ENCODE results near the gene CNTLN.
"Not testable (repeated sequence)": the region's sequence is repeated elsewhere in the genome, so short reads cannot be mapped to it uniquely, and the experiment has no call there.

Gene CNTLN

DNA sequence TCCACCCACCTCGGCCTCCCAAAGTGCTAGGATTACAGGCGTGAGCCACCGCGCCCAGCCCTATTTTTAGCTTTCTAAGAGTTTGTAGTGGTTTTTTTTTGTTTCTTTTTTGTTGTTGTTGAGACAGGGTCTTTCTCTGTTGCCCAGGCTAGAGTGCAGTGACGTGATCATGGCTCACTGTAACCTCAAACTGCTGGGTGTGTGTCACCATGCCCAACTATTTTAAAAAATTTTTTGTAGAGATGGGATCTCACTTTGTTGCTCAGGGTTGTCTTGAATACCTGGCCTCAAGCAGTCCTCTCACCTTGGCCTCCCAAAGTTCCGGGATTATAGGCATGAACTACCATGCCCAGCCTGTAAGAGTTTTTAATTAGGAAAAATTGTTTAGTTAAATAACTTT lies 298.7 kb downstream of the CNTLN start:
- no peak for DNase-seq

DNA sequence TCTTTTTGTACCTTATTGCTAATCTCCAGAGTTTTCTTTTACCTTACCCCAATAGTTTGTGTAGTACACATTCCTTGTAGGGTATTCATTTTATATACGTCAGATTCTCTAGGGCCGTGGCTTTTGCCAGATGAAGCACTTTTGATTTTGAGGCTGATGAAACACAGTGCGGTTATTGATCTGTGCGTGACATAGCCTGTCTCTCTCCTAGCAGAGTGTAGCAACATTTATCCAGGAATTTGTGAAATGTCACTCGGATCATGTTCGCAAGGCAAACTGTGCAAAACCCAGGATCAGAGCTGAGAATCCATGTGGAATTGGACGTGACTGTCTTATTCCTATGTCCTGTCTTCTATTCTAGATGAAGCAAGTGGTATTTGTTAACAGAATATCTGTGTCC lies 302.0 kb downstream of the CNTLN start:
- no peak for DNase-seq

DNA sequence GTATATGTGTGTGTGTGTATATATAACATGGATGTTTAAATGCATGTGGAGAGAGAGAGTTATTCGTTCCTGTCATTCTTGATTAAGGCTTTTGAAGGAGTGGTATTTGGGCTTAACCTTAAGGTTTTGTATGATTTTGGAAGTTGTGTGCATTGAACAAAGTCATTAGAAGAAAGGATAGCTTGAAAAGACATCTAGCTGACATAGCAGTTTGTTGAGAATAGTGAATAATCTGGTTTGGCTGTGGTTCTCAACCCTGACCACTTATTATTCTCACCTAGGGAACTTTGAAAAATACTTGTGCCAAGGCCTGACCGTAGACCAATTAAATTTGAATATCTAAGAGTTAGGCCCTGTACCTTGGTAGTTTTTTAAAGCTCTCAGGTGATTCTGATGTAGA lies 303.0 kb downstream of the CNTLN start:
- no peak for DNase-seq

DNA sequence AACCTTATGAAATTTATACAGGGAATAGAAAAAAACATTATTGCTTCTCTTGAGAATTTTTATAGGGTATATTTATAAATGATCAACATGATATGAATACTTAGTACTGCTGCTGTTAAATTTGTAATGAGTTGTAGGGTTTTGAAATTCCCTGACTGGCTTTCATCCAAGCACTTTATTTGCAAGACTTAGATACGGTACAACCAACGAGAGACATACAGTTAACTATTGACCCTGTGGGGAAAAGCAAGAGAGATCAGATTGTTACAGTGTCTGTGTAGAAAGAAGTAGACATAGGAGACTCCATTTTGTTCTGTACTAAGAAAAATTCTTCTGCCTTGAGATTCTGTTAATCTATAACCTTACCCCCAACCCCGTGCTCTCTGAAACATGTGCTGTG lies 310.3 kb downstream of the CNTLN start:
- not testable (repeated sequence) for DNase-seq

DNA sequence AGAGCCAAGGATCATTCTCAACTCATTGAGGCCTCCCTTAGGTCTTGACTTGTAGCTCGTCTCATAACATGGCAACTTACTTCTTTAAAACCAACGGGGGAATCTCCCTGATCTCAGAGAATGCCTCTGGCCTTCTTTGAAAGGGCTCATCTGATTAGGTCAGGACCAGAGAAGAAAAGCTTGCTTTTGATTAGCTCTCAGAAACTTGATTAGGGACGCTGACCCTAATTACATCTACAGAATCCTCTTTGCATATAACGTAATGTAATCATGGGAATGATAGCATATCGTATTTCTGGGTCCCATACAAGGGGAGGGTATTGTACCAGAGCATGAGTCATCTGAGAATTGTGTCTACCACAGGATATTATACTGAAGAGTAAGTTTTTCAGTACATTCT lies 318.9 kb downstream of the CNTLN start:
- DNase-seq = no peak

DNA sequence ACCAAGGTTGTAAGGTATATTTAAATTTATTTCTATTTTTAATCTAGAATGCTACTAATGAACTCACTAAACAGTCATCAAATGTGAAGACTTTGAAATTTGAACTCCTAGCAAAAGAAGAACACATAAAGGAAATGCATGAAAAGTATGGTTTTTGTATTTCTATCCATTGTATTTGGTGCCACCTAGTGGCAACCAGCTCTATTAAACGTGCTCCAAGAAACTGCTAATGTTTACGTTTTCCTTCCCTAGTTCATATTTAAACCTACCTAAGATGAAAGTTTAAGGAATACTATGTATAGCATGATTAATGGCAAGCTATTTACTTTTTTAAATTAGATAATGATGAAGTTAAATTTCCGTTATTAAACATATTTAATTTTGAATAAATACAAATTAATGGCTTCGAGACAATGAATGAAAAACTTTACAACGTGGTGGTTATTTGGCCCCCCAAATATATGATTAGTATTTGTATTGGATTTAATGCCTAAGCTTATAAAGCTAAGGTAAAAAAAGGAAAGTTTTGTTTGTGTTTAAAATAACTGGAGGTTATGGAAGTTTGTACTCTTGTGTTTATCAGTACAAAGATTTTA lies 328.1 kb downstream of the CNTLN start:
- no peak for DNase-seq

DNA sequence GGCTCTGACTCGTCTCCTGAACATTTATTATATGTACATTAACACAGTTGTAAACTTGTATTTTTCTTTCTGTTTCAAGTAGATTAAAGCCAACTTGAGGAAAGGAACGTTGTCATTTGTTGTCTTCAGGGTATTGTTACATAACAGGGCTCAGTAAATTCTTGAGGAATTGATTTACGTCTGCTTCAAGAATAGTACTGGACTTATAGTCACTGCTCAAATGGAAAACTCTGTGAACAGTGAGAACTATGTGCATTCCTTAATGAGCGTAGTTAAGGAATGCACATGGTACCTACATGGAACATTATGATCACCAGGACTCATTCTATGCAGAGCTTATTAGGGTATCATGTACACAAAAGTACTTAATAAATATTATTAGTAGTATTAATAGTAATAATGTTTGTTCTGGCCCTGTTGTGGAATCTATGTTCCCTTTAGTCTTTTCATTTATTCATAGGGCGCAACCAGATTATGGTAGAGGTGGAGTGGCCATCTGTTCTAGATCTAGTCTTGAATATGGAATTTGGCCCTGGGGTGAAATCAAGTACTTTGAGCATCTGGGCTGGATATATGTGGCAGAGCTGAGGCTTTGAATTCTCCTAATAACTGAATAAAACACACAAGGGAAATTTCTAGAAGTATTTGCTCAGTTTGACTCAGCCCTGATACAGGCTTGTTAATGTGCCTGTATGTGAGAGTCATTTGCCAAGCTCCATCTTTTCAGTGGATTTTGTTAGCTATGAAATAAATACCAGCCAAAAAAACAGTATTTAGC lies 335.4 kb downstream of the CNTLN start:
- DNase-seq = no peak

DNA sequence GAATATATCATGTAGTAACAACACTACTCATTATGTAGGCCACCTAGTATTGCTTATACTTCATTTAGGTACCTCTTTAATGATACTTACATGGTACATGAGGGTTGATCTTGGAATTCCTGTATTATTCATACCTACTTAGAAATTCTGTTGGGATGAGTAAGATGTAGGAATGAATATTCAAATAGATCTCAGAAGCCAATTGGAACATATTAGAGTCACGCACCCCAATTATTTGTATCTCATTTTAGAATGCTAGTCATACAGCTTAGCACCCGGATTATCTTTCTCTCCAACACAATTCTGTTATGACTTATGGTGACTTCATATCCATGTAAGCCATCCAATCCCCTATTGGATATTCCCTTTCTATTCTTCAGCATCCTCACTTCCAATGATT lies 337.3 kb downstream of the CNTLN start:
- no peak for DNase-seq

DNA sequence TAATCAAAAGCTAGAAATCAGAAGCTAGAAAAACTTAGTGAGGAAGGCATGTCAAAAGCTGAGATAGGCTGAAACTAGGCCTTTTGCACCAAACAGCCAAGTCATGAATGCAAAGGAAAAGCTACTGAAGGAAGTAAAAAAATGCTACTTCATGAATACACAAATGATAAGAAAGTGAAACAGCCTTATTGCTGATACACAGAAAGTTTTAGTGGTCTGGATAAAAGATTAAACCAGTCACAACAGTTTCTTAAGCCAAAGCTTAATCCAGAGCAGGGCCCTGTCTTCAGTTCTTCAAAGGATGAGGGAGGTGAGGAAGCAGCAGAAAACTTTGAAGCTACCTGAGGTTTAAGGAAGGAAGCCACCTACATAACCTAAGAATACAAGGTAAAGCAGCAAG lies 341.6 kb downstream of the CNTLN start:
- no peak for DNase-seq

DNA sequence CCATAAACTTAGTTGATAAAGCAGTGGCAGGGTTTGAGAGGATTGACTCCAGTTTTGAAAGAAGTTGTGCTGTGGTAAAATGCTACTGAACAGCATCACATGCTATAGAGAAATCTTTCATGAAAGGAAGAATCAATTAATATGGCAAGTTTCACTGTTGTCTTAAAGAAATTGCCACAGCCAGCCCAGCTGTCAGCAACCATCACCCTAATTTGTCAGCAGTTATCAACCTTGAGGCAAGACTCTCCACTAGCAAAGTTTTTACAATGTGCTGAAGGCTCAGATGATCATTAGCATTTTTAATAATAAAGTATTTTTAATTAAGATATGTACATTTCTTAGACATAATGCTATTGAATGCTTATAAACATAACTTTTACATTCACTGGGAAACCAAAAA lies 343.0 kb downstream of the CNTLN start:
- no peak for DNase-seq

DNA sequence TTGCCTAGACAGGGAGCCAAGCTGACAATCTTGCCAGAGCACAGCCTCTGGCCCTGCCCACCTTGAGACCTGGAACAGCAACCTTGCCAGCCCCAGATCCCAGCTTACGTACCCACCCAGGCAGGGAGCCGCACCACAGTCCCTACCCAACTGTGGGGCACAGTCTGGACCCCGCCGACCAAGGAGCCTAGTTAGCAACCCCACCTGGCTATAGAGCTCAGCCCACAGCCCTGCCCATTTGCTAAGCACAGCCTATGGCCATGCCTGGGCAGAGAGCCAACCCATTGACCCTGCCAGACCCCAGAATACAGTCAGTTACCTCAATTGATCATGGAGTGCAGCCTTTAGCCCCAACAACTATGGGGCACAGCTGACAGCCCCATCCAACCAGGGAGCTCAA lies 346.1 kb downstream of the CNTLN start:
- DNase-seq = no peak

DNA sequence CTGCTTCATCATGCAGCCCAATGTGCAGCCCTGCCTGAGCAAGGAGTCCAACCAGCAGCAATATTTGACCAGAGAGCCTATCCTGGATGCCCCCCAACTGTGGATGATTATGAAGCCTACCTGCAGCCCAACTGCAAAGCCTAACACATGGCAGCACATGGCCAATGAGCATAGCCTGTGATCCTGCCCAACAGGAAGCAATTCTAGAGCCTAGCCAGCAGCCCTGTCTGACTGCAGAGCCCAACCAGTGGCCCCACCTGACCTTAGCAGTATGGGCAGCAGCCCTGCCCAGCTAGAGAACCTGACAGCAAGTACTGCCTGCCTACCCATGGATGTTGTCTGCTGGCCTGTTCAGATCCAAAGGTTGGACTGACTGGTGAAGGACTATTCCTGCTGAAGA lies 346.7 kb downstream of the CNTLN start:
- no peak for DNase-seq

DNA sequence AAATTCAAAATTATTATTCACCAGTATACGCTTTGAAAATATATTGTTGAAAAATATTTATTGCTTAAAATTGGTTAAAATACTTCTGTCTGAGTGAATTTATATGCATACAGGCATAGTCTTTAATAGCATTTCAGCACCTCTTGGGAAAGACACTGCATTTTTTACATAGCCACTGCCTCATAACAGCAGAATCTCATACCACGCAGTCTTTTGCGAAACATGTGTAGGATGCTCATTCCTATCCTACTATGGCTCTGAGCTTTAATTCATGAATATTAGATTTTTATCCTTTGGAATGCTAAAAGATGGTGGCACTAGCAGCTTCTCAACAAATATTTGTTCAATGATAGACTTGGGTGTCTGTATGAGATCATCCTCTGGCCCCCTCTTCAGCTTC lies 350.1 kb downstream of the CNTLN start:
- DNase-seq = no peak

DNA sequence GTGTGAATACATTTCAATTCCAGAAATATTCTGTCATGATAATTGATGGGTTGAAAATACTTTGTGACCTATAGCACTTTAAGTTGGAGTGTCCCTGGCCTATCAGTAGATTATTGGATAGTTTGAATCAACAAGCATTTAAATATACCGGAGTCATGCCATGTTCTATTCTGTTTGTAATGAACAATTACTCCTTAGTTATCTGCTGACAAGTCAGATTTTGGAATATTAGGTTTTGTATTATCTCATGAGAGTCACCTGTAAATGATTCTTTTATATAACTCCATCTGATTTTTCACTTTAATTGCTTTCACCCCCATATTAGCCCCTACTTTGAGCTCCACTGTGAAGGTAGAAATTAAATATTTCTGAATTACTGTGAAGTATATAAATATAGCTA lies 351.6 kb downstream of the CNTLN start:
- DNase-seq = no peak

DNA sequence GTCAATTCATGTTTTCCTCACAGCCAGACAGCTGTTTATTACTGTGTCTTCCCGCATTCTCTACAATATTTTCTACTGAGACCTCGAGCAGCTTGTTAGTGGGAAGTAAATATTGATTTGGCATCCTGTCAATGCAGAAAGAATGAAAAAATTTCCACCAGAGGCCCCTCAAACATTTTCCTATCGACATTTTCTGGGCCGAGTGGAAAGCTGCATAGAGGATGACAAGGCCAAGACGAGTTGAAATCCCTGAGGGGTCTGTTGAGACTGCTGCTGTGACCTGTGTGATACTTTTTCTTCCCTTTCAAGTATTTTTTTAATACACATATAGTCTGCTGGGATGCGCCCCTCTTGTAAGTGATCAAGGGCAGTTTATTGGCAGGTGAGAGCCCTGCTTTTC lies 352.6 kb downstream of the CNTLN start:
- DNase-seq = no peak

DNA sequence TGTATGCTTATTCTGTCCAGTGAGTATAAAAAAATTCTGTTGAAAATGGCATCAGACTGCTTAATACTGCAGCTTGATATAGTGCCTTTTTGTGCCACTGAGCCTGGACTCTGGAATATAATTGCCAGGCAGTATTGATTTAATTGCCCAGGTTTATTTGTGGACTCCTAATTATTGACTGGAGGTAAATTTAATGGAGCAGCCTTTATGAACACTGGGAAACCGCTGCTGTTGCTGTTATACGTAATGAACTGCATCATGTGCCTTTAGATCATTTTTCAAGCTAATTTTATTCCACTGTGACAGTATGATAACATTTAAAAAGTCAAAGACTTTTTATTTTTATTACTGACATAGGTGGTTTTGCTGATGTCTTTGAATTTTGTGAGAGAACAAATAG lies 353.8 kb downstream of the CNTLN start:
- DNase-seq = no peak

DNA sequence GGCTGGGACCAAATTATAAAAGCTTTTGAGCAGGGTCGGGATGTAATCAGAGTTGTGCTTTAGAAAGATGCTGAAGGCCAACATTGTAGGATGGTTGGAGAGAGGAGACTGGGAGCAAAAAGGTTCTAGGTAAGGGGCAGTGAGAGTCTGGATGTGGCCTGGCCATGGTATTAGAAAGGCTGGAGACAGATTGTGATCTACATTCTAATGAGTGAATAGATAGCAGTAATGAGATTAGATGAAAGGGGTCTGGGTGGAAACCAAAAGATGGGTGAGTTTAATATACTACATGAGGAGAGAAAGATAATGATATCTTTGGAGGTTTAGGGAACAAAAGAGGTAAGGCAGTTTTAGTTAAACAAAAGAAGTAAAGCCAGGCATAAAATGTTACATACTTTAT lies 355.3 kb downstream of the CNTLN start:
- DNase-seq = no peak

DNA sequence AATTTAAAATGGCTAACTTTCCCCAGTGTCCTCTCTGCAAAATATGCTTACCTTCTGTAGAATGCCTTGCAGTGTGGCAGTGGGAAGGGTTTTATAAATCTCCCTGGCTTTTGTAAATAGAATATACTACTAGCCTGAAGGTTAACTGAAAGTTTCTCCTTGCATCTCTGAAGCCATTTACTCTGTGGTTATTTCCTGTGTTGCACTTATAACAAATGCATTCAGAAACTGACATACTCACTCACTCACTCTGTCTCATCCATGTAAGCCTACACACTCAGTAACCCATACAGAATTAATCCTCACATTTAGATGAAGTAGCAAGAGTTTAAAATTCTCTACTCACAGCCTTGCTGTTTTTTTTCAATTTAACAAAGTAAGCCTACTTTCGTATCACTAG lies 356.9 kb downstream of the CNTLN start:
- DNase-seq = no peak

DNA sequence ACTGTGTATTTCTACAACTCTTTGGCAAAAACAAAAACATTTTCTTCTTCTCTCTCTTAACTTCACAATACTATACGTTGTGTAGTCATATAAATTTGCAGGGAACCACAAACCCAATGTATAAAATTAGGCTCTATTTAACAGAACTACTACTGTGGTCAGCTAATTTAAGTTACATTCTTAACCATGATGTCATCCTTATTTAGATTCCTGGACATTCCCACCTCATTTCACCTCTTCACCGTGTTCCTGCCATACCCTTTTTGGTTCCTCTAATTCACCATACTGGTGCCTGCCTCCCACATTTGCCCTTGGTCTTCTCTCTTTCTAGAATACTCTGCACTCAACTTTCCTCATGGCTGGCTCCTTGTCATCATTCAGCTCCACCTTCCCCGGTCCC lies 368.4 kb downstream of the CNTLN start:
- DNase-seq = no peak

DNA sequence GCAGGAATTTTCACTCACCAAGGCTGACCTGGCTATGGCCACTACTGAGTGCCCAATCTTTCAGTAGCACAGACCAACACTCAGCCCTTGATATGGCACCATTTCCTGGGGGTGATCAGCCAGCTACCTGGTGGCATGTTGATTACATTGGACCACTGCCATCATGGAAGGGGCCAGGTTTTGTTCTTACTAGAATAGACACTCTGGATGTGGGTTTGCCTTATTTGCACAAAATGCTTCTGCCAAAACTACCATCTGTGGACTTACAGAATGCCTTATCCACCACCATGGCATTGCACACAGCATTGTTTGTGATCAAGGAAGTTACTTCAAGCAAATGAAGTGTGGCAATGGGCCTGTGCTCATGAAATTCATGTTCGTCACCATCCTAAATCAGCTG lies 374.3 kb downstream of the CNTLN start:
- no peak for DNase-seq

DNA sequence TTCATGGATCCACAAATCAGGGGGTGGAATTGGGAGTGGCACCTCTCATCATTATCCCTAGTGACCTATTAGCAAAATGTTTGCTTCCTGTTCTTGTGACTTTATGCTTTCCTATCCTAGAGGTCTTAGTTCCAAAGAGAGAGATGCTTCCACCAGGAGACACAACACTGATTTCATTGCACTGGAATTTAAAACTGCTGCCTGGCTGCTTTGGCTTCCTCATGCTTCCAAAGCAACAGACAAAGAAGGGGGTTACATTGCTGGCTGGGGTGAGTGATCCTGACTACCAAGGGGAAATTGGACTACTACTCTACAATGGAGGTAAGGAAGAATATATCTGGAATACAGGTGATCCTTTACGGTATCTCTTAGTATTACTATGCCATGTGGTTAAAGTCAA lies 374.9 kb downstream of the CNTLN start:
- no peak for DNase-seq

DNA sequence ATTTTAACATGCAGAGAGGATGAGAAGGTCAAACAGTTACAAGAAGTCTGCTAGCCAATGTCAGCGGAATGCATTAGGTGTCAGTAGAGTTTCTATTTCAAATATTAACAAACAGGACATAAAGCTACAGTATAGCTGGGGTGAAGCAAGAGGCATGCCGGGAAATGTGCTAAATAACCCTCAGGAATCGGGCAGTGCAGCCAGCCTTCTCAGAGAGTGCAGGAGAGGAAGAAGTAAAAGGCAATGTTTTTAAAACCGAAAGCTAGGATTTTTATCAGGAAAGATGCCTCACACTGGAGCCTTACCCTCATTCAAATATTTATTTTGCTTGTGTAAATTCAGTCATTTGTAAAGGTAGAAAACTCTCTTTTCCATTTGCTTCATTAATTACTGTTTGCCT lies 384.9 kb downstream of the CNTLN start:
- DNase-seq = no peak

DNA sequence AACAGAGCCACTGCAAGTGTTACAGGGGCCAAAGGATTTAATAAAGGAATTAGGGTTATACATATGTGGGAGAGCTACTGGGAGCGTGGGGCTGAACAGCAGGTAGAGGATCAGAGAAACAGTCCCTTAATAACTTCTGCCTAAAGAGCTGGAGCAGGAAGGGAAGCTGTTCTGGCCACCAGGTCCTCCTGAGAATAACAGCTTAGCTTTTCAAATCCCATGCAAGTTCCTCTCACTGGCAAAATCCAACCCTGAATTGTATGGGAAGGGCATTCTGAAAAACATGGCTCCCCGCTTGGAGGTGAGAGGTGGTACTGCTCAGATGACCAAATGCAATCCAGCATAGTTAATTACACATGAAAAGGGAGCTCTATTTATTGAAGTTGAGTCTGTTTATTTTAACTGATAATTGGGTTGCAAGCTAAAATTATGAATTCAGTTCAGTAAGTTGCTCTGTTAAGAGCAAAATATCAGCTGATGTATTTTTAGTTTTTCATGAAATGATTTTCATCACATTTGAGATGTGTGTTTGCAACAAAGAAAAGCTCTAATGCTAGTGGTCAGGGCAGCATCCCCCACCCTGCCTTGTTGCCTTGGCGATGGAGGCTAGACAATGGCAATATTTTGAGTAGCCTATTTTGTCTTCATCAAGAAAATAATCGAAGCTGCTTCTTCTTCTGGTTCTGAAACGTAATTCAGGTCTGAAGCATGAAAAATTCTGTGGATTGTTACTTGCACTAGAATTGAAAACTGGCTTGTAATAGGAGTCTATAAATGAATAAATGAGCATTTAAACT lies 385.6 kb downstream of the CNTLN start:
- no peak for DNase-seq

DNA sequence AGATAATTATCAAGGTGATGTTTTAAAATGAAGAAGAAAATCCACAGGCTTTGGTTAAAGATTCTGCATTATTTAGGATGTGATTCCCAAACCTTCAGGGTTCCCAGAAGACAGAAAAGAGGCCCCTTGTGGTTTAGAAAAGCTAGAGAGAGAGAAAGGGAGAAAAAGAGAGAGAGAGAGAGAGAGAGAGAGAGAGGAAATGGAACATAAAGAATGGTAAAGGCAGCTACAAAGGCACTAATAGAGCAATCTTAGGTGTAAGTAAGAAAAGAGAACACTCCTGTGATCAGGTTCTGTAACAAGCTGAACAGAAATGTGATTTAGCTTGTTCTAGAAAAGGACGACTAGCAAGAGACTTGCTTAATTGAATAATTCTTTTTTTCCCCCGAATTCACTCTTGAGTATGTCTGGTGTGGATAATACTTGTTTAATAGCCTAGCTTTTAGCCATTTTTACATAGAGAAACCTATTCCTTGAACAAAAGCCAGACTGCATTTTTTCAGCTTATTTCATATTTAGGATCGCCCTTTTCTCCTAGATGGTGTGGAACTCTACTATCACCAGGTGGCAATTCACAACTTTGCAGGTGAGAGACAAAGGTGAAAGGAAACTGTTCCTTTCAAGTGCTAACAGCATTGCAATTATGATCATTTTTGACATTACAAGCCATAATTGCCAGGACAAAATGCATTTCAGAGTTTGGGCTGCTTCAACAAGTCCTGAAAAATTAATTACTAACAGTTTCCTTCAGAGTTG lies 386.4 kb downstream of the CNTLN start:
- no peak for DNase-seq
